ENCODE results near the gene CDC20B. TPM values are rescaled to one million over a fixed set of nuclear protein-coding genes. Genes with fewer than 3 reads are reported as not detected.
A peak's percentile ranks its signal among the peaks of the same experiment; 100 is the strongest.

Gene CDC20B
- under 1 TPM in 4 of 10 donors, not detected in 6; 0.08 to 0.13 (median 0.10) TPM for polyA plus RNA-seq (ENCODE audit: insufficient read length in 10 of 10)
- long read RNA-seq, donor 1: 0 reads
- long read RNA-seq, donor 2, partial matches to known transcripts: 16 of 16 reads
- long read RNA-seq, donor 2, other reads (novel, unspliced or antisense): 0 of 16 reads
- long read RNA-seq, donor 3: 0 reads
- long read RNA-seq, donor 4: 0 reads
- long read RNA-seq, donor 5: 0 reads
- long read RNA-seq, donor 6, partial matches to known transcripts: 75 of 80 reads
- long read RNA-seq, donor 6, other reads (novel, unspliced or antisense): 5 of 80 reads
- long read RNA-seq, donor 7, partial matches to known transcripts: 5 of 22 reads
- long read RNA-seq, donor 7, other reads (novel, unspliced or antisense): 17 of 22 reads
- long read RNA-seq, donor 8, partial matches to known transcripts: 36 of 36 reads
- long read RNA-seq, donor 8, other reads (novel, unspliced or antisense): 0 of 36 reads
- long read RNA-seq, donor 9: 0 reads

- peak; percentile 67 to 89 (median 80) for DNase-seq
Measured at GRCh38 chr5:55172937-55173686, at the start of gene CDC20B. CDC20B (minus strand) TSS chr5:55173177; CDS start chr5:55173000, 177 bp downstream.

- no peak for DNase-seq
Measured at GRCh38 chr5:55222092-55222984, 49.4 kb upstream of the CDC20B start.

GRCh38 chr5:55220433-55221185, 47.6 kb upstream of the CDC20B start:
- DNase-seq: no peak

- DNase-seq: no peak
Measured at GRCh38 chr5:55219770-55220169, 46.8 kb upstream of the CDC20B start.

GRCh38 chr5:55218967-55219366, 46.0 kb upstream of the CDC20B start:
- no peak for DNase-seq

- DNase-seq: no peak
Measured at GRCh38 chr5:55211184-55211874, 38.4 kb upstream of the CDC20B start.

- no peak for DNase-seq
Measured at GRCh38 chr5:55205001-55205400, 32.0 kb upstream of the CDC20B start.

GRCh38 chr5:55191165-55191564, 18.2 kb upstream of the CDC20B start:
- DNase-seq: no peak

- no peak for DNase-seq
Measured at GRCh38 chr5:55188656-55189540, 15.9 kb upstream of the CDC20B start.

GRCh38 chr5:55187370-55187769, 14.4 kb upstream of the CDC20B start:
- DNase-seq: no peak

- DNase-seq: no peak
Measured at GRCh38 chr5:55180016-55180415, 7.0 kb upstream of the CDC20B start.

- DNase-seq: no peak
Measured at GRCh38 chr5:55177078-55177477, 4.1 kb upstream of the CDC20B start.

GRCh38 chr5:55176176-55176818, 3.3 kb upstream of the CDC20B start:
- peak in 1 of 3 donors; percentile 65 for DNase-seq

- DNase-seq: peak in 1 of 3 donors; percentile 41
Measured at GRCh38 chr5:55175781-55176175, 2.8 kb upstream of the CDC20B start.

GRCh38 chr5:55173687-55174230, 782 bp upstream of the CDC20B start:
- DNase-seq: peak in 1 of 3 donors; percentile 43

- DNase-seq: peak; percentile 78 to 84 (median 81)
Measured at GRCh38 chr5:55172051-55172899, 702 bp downstream of the CDC20B start.

- DNase-seq: no peak
Measured at GRCh38 chr5:55171471-55171870, 1.5 kb downstream of the CDC20B start.
